ENCODE data around the gene LMX1B. TPM values are rescaled to one million over a fixed set of nuclear protein-coding genes. Genes with fewer than 3 reads are reported as not detected.

LMX1B gene
- total and polyA plus RNA-seq, 2 donors (not counting 3 experiments of a cell fraction or from before 2014, with no cell fraction given) = not detected

DNA sequence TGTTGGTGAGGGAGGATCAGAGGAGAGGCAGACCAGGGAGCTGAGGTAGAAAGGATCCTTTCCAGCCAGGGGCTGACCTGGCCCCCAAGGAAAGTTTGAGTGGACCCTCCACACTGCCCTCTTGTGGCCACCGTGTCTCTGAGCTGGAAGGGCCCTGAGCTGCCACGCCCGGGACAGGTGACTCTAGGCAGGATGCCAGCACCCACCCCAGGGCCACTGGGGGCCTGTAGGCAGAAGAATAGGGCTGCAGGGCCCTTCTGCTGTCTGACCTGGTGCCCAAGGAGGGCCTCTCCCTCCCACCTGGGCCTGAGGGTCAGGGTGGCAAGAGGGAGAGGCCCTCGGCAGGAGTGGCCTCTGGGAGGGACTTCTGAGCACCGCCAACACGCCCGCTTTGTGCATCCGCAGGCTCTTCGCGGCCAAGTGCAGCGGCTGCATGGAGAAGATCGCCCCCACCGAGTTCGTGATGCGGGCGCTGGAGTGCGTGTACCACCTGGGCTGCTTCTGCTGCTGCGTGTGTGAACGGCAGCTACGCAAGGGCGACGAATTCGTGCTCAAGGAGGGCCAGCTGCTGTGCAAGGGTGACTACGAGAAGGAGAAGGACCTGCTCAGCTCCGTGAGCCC lies 76.8 kb downstream of the LMX1B start:
- Histone ChIP-seq H3K27me3 (ENCODE audit: control insufficient read depth in 2 of 2, insufficient read depth in 2 of 2, low read length in 2 of 2) (peaks cover 4 to 5% of the 10 kb centered on the region in 2 experiments), H3K27ac (ENCODE audit: insufficient read depth, low read depth, low read length) (no peak overlapping the region), H3K9me3 (replicated peaks; ENCODE audit: control insufficient read depth, insufficient read depth, low read length) (no peaks in the 10 kb centered on the region), H3K4me3 (replicated peaks in 1 of 3; ENCODE audit: insufficient read depth in 1 of 3, low read depth in 1 of 3, low read length in 3 of 3) (no peak overlapping the region), H3K4me1 (ENCODE audit: control insufficient read depth, extremely low read depth, insufficient read depth, low read length) (no peaks in the 10 kb centered on the region), H3K36me3 (ENCODE audit: control insufficient read depth in 2 of 2, extremely low read depth in 1 of 2, insufficient read depth in 2 of 2, low read length in 2 of 2) (no peaks in the 10 kb centered on the region), H3K9me1 (replicated peaks; ENCODE audit: control insufficient read depth, extremely low read depth, insufficient read depth, low read length) (no peaks in the 10 kb centered on the region), H3K9ac (replicated peaks; ENCODE audit: extremely low read depth, insufficient read depth, low read length) (no peak overlapping the region), H3K4me2 (ENCODE audit: insufficient read depth, low read length) (no peak overlapping the region), H4K20me1 (replicated peaks; ENCODE audit: control insufficient read depth, extremely low read depth, insufficient read depth, low read length) (no peaks in the 10 kb centered on the region), H2AFZ (ENCODE audit: low read depth, low read length) (no peak overlapping the region), H3K79me2 (ENCODE audit: control insufficient read depth, insufficient read depth, low read length) (no peaks in the 10 kb centered on the region)
- no peak for DNase-seq (ENCODE audit: low read depth, low spot score)
- TF ChIP-seq JUN (IDR thresholded peaks at IDR 0.05; ENCODE audit: borderline replicate concordance, insufficient read depth, insufficient read length, low read depth) (no peak), FOS (IDR thresholded peaks at IDR 0.05; ENCODE audit: borderline replicate concordance, insufficient read depth, low read length) (no peak), POLR2AphosphoS5 (IDR thresholded peaks at IDR 0.05; ENCODE audit: insufficient read depth, low read depth, low read length) (no peak)
- TF ChIP-seq, protein P1, sequence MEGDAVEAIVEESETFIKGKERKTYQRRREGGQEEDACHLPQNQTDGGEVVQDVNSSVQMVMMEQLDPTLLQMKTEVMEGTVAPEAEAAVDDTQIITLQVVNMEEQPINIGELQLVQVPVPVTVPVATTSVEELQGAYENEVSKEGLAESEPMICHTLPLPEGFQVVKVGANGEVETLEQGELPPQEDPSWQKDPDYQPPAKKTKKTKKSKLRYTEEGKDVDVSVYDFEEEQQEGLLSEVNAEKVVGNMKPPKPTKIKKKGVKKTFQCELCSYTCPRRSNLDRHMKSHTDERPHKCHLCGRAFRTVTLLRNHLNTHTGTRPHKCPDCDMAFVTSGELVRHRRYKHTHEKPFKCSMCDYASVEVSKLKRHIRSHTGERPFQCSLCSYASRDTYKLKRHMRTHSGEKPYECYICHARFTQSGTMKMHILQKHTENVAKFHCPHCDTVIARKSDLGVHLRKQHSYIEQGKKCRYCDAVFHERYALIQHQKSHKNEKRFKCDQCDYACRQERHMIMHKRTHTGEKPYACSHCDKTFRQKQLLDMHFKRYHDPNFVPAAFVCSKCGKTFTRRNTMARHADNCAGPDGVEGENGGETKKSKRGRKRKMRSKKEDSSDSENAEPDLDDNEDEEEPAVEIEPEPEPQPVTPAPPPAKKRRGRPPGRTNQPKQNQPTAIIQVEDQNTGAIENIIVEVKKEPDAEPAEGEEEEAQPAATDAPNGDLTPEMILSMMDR (IDR thresholded peaks at IDR 0.05; ENCODE audit: extremely low read depth in 1 of 2, insufficient read depth in 1 of 2, low read depth in 1 of 2, low read length in 2 of 2) = peak; percentile 65 to 84
- intact Hi-C loops (cut with micrococcal nuclease) = loop anchor here (1.0 kb wide), 1 partner anchor 79 kb away; no protein-coding TSS in a partner anchor
- CTCF ChIA-PET = interaction anchor here (0.5 to 4.2 kb wide), 44 partner anchors 9 to 192 kb away, joined by 3 to 68 read pairs (median 5); partner anchors contain the start of gene LMX1B
- dilution Hi-C loops (cut with MboI; ENCODE audit: extremely low pct_ligation_motif_present, low sequenced_read_pairs) = no loop called here
- FAIRE-seq = peak; percentile 61
- BruUV-seq (replicated peaks) = no TSS peak
- POLR2A ChIA-PET = no interaction called here

Measured in endothelial cell of umbilical vein (primary cell).